ENCODE data around the gene IGSF21.

GRCh38 chr1:18088077-18088594 is 19.5 kb upstream of the IGSF21 start:
- no peak for TF ChIP-seq EZH2 (IDR thresholded peaks at IDR 0.05; ENCODE audit: borderline replicate concordance, insufficient read depth, low read depth, low read length, poor library complexity, severe bottlenecking)
- TF ChIP-seq CTCF (IDR thresholded peaks at IDR 0.05): no peak
